NCI-H1417 treated with DMSO at 0.1 percent for 48 hours (cell line): ENCODE results near the gene TBCE.

ENCODE experiments used
- DNase-seq: peaks from one replicate; lab custom pipeline; 2025; lab: John Stamatoyannopoulos, UW

Gene TBCE

DNA sequence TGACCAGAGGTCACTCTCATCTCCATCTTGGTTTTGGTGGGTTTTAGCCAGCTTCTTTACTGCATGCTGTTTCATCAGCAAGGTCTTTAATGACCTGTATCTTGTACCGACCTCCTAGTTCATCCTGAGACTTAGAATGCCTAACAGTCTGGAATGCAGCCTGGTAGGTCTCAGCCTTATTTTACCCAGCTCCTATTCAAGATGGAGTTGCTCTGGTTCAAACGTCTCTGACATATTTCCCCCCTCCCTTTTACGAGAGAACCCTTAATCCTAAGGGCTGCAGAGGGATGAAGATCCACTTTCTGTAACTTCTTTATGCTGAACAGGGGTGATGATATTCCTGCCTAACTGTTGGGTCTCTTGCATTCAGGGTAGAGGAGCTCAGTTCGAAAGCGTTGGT lies 43.2 kb downstream of the TBCE start:
- DNase-seq: no peak

DNA sequence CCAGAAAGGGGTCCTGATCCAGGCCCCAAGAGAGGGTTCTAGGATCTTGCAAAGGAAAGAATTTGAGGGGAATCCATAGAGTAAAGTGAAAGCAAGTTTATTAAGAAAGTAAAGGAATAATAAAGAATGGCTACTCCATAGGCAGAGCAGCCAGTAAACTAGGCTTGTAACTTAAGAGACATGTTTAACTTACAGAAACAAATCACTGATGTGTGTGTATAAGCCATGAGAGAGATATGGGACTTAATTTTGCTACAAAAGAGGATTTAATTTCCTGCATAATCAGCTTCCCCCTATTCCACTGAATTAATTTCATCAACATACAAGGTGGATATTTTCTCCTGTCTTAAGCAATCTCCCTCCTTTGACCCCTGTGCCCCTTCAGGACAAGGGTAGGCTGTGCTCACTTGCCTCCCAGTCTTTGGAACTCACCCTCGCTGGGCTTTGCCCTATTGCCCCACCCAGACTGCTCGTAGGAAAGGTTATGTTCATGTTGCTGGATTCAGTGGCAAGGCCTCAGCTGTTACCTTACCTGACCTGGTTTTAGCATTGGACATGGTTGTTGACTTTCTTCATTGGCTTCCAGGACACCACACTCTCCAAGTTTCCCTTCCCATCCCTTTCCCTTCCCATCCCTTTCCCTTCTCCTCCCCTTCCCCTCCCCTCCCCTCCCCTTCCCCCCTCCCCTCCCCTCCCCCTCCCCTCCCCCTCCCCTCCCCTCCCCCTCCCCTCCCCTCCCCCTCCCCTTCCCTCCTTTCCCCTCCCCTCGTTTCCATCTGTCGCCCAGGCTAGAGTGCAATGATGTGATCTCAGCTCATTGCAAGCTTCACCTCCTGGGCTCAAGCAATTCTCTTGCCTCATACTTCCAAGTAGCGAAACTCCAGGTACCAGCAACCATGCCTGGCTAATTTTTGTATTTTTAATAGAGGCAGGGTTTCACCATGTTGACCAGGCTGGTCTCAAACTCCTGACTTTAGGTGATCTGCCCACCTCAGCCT lies 44.6 kb downstream of the TBCE start:
- no peak for DNase-seq

DNA sequence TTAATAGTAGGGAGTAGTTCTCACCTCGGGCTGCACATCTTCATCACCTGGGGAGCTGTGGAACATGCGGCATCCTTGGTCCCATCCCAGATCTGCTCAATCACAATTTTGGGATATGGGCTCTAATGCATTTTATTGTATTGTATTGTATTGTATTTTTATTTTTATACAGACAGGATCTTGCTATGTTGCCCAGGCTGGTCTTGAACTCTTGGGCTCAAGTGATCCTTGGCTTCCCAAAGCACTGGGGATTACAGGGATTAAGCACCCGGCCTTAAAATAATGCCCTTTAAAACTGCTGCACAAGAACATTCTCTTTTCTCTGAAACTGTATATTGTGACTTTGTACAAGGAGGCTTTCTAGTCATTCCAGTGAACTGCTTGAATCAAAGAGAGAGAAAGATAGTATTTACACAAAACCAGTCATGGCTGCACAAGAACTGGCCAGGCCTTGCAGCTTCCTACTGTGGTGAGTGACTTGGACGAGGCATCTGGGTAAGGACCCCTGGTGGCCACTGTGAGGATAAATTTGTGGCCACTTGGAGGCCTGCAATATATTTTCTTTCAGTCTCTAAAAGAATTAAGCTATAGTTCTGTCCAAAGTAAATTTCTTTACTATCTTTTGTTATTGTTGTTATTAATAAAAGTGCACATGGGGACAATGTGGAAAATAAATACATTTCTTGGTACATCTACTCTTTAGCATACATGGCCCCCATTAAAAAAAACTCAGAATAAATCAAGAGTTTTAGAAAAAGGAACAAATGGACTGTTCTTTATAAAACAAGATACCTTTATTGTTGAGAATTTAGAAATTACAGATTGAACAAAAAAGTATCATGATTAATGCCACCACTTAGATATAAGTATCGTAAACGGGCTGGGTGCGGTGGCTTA lies 48.0 kb downstream of the TBCE start:
- peak; percentile 7 for DNase-seq

DNA sequence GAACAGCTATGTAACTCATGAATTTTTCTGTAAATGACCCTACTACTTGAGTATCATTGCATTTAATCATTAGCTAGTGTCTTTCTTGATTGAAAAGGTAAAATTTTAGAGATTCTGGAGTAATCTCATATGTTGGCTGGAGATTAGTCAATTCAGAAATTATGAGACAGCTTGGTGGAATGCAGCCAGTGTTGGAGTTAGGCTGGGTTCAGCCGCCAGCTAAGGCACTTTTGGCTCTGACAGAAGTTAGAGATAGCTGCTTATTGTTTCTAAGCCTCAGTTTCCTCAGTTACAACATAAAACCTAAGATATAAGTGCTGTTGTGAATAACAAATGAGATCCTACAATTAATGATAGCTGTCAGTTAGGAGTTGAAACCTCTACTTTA lies 49.4 kb downstream of the TBCE start:
- DNase-seq: no peak

DNA sequence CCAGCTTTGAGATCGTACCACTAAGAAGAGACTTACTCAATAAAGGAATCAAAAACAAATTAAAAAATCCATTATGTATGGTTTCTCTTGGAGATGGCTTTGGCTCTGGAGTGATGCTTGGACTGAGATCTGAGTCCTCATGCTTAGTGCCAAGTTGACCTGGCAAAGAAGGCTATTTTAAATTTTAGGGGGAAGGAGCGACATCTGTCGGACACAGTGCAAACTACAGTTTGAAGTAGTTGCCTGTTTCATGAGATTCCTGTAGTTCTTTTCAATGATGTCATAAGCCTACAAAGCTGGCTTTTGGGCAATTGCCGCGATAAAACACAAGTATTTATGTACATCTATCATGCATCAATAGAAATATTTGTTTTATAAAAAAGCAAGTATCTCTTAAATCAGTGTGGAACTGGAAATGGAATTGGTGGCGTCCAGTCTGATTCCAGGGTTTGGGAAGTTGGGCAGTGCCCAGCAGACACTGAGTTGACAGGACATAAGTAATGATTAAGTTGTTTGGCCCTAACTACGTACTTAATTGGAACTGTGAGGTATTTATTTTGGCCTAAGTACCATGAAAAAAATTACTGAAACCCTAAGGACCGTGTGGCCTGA lies 50.0 kb downstream of the TBCE start:
- no peak for DNase-seq

DNA sequence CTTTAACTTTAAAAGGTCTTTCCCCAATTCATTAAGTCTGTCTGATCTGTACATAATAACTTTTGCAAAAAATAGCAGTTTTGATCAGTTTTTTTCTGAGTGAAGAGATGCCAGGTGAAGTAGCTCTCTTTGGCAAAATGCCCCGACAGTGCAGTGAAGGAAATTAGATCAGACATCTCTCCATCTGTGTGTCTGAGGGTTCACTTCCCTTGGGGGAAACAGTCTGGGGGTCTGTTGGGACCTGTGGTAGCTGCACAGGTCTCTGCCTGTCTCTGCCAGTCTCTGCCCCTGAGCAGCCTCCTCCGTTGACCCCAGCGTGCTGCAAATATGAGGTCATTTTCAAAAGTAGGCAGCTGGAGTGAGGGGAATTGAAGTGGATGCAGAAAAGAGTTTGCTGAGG lies 54.5 kb downstream of the TBCE start:
- no peak for DNase-seq

DNA sequence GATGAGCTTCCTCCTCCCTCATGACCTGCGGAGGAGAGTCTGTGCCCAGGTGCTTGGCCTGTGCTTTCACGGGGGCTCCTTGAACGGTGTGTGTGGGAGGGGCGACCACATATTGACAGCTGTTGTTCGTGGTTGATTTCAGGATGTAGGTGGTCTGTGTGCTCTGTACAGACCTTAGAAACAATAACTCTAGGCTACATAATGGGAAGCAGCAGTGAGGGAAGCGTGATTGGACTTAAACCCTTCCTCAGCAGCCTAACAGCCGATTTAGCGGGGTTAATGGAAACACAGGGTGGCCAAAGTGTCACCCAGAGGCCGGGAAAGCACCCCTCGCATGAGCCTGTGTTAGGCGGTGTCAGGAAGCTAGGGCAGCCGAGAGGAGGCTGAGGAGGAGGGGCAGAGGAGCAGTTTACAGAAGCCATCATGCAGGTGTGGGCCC lies 56.0 kb downstream of the TBCE start:
- no peak for DNase-seq

DNA sequence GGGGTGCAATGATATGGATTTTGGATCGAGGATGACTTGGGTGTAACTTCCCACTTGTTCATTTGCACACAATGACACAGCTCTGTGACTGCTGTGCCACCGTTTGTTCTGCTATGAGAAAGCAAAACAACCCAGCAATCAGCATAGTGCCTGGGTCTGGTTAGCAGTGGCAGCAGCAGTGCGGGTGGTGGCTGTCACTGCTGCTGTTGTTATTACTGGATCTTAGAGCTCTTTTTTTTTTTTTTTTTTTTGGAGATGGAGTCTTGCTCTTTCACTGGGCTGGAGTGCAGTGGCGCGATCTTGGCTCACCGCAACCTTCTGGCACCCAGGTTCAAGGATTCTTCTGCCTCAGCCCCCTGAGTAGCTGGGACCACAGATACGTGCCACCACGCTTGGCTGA lies 56.9 kb downstream of the TBCE start:
- DNase-seq: no peak

DNA sequence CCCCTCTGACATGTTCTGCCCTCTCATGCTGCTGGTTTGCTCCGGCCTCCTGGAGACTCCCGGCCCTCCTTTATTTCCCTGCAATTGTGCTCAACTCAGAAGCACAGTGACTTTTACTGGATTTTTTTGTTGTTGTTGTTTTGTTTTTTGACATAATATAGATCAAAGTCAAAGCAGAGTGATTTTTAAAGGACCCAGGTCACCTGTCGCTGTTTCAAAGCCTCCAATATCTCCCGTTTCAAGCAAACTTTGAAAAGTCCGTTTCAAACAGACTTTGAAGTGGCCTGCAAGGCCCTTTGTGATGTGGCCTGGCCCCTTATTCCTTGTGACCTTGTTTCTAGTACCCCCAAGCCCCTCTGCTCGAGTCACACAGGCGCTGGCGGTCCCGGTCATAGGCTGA lies 58.1 kb downstream of the TBCE start:
- no peak for DNase-seq

DNA sequence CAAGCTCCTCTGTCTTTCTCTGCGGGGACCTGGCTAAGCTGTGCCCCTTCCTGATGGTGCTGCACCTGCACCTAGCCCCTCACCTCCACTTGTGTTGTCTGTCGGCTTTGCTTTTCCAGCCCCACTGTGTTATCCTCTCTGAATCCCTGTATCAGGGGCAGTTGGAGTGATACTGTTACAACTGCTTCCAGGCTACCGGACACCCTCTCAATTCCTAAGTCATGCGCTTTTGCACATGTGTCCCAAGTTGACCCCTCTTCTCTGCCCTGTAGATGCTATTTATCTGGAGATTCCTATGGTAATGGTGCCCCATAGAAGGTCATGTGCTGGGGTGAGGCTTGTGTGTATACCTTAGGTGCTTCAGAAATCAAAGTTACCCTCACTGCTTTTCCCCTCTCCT lies 58.9 kb downstream of the TBCE start:
- no peak for DNase-seq

DNA sequence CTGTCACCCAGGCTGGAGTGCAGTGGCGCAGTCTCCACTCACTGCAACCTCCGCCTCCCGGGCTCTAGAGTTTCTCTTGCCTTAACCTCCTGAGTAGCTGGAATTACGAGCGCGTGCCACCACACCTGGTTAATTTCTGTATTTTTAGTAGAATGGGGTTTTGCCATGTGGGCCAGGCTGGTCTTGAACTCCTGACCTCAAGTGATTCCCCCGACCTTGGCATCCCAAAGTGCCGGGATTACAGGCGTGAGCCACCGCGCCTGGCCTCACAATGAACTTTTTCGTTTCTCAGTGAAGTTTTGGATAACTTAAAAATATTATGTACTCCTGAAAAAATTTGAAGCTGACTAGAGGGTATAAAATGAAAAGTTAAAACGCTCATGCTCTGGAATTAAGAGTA lies 59.5 kb downstream of the TBCE start:
- DNase-seq: no peak

DNA sequence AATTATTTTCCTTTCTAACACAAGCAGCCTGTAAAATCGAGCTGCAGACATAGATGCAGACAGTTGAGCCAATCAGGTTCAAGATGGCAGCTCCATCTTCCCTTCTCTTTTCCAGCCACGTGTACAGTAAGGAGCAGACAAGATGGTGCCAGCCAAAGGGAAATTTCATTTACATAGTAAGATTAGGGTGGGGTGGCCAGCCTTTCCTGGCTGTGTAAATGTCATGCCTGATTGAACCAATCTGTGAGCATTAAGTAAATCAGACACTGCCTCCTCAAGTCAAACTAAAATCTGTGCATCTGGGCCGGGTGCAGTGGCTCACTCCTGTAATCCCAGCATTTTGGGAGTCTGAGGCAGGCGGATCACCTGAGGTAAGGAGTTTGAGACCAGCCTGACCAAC lies 60.2 kb downstream of the TBCE start:
- DNase-seq: no peak

DNA sequence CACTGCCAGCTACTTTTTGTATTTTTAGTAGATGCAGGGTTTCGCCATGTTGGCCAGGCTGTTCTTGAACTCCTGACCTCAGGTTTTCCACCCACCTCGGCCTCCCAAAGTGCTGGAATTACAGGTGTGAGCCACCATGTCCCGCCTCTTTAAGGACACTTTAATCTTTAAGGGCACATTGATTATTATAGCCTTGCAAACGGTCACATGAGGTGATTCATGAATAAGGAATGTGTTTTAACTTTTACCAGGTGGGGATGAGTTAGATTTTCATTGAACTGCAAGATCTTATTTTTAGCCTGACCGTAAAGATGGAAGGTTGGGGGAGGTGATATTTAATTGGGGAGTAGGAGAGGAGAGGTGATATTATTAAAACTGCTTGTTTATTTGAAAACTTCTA lies 61.9 kb downstream of the TBCE start:
- no peak for DNase-seq

DNA sequence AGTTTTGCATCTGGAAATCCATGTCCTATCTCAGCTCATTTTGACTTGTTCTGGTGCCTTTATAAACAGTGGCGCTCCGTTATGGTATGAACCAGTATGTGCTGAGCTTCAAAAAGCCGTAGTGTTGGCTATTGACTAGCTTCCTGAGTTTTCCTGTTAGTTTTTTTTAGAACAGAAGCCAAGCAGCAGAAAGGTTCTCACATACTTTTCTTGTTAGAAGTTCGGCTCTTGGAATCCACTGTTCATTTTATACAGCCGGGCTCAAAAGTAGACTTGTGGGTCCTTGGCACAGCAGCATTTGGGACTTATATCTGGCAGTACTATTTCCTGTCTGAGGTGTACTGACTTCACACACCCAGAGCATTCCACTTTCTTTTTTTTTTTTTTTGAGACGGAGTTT lies 63.8 kb downstream of the TBCE start:
- DNase-seq: no peak

DNA sequence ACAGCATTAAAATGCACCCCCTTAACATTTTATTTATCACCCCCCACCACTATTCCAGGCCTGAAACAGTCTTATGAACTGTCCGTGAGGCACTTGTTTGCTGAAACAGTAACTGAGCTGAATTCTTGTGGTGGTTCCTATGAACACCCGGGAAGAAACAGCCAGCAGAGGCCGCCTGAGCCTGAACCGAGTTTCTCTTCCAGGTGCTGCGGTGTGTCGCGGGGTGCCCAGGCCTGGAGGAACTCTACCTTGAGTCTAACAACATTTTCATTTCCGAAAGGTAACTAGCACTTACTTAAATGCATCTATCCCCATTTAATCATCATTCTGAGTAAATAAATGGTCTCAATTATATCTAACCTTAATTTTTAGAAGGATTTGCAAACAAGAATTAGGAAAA lies 66.8 kb downstream of the TBCE start:
- DNase-seq: no peak

DNA sequence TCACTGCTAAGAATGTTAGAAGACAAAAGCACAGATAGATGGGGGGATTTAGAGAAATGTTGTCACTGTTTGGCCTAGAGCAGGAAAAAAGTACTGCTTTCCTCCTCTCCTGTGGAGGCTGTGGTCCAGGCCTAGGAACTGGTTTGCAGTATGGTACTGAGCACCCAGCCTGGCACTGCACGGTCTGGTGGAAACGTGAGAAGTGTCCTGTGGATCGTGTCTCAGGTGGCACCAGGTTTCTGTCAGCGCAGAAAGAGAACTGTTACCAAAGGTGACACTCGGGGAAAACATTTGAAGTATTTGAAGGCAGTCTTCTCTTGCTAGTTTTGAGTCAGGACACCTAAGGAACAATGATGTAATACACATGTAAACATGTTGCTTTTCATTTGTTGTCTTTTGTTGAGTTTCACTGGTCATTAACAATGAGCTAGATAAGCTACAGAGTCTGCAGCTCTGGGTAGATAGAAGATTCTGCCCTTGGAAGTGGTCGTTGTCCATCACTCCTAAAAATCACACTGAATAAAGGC lies 74.0 kb downstream of the TBCE start:
- DNase-seq: no peak

DNA sequence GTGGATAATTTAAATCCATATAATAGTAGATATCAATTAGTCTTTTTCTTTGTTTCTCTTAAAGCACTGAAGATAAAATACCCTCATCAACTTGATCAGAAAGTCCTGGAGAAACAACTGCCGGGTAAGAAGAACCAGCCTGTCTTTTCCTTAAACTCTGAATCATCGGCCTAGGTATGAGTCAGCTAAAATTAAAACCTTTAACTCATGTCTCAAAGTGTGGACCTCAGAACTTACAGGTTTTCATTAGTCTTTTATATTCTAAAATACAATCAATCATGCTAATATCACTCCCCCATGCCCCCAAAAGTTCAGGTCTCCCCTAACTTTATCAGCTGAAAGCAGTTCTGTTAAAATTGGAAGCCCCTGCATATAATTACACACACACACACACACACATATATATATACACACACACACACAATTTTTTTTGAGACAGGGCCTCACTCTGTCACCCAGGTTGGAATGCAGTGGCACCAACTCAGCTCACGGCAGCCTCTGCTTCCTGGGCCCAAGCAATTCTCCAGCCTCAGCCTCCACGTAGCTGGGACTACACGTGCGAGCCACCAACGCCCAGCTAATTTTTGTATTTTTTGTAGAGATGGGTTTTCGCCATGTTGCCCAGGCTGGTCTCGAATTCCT lies 75.7 kb downstream of the TBCE start:
- DNase-seq: no peak

DNA sequence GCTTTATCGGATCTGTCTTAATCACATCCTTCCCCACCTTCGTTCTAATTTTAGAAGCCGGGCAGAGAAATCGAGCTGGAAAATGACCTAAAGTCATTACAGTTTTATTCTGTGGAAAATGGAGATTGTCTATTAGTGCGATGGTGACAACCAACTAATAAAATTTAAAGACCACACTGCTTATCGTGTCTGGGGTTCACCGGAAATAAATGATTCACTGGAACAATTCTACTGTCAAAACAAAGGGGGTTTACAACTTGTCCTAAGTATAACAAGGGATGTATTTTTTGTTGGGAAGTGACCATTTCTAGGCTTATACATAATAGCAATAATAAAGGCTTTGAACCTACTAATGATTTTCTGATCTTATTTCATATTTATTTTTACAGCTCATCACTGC lies 81.4 kb downstream of the TBCE start:
- no peak for DNase-seq

DNA sequence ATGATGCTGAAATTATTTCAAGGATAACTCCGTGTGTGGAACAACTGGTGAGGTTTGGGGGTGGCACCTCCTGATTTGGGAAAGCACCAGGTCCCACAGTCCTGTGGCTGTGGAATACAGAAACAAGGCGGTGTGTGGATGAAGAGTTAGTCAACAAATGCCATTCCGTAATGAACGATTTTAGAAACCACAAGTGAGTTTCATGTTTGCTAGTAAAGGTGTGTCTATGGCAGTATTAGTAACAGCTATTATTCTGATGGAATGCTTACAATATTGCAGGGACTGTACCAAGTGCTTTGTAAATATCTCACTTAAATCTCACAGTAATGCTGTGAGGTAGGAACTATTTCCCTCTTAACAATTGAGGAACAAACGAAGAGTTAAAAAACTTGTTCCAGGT lies 83.2 kb downstream of the TBCE start:
- DNase-seq: no peak

DNA sequence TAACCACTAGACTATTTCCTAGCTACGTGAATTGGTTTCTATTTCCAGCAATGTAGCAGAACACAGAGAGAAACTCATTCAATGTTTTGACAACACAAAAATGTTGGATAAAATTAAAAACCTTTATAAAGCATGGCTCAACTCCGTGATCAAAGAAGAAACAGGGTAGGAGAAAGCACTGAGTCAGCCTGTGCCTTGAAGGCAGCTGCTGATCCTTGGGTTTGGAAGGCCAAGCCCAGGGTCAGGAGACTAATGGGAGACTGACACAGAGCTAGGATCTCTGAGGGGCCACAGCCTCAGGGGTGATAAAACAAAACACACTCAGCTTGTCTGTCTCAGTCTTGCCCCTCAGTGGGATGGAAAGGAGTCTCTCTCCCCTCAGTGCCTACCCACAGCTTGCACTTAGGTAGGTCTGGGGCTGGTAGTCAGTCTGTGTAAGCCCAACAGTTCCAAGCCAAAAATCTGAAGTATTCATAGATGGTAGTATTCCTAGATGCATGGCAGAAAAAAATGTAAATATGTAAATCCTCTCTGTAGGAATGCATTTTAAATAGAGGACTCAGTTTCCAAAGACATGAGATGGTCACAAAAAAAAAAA lies 83.8 kb downstream of the TBCE start:
- no peak for DNase-seq

DNA sequence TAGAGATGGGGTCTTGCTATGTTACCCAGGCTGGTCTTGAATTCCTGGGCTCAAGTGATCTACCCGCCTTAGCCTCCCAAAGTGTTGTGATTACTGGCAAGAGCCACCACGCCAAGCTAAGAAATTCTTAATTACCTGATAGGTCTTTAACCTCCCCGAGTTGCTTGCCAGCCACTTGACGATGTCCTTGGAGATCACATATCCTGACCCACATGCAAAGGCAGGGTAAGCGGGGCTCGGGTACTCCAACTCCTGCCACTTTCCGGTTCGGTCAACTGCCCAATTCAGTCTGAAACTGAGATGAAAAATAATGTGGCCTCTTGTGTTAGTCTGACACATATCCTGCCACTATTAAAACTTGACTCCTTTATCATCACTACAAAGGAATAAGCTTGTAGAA lies 86.8 kb downstream of the TBCE start:
- no peak for DNase-seq
